A549 (cell line): ENCODE measurements around the gene SLC1A3.

ENCODE experiments used
- JUN ChIP-seq, 2 experiments: fragments of >200 bp; sonication (Bioruptor Twin); formaldehyde crosslinking; IDR thresholded peaks; 2 replicates in 1 of 2; 3 replicates in 1 of 2; pipeline ENCODE4 v1.6.1; 2016 to 2017
- RAD21 ChIP-seq, 2 experiments: fragments of >200 bp in 1 of 2; sonication (Bioruptor Twin) in 1 of 2; formaldehyde crosslinking in 1 of 2; IDR thresholded peaks in 1 of 2; conservative IDR thresholded peaks in 1 of 2; 2 replicates in 1 of 2; 3 replicates in 1 of 2; pipeline ENCODE4 v1.6.1; 2012 to 2018; ENCODE audit warnings: inconsistent platforms in 1 of 2
- RFX5 ChIP-seq: fragments of 450-650 bp; IDR thresholded peaks from 2 replicates; pipeline ENCODE4 v1.7.1; 2014; ENCODE audit warnings: antibody characterized with exemption, mild to moderate bottlenecking, moderate library complexity

DNA sequence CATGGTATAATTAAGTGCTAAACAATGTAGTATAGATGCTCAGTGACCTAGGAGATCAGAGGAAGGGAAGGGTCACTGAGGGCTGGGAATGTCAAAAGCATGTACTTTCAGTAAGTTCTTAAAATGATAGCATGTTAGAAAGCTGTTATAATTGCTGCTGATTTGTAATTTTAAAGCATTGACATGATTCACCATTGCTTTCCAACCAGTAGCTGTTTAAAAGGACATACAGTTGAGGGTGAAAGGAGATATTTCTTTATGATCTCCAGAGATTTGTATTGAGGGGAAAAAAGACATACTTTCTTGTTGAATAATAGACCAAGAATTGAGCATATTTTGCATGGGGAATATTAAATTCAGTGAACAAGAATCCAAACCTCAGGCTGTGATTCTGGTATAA lies 1.2 kb upstream of the SLC1A3 start:
- TF ChIP-seq JUN (IDR thresholded peaks at IDR 0.05) (no peak), RAD21 (conservative IDR thresholded peaks at IDR 0.05 in 1 of 2, IDR thresholded peaks at IDR 0.05 in 1 of 2) (no peak), RFX5 (no peak)
